ENCODE results near the gene BRD9. TPM values are rescaled to one million over a fixed set of nuclear protein-coding genes. Genes with fewer than 3 reads are reported as not detected.

The BRD9 gene
- total and polyA plus RNA-seq, 2 donors (not counting 3 experiments of a cell fraction or from before 2014, with no cell fraction given), result 17.6 to 67.6 TPM

DNA sequence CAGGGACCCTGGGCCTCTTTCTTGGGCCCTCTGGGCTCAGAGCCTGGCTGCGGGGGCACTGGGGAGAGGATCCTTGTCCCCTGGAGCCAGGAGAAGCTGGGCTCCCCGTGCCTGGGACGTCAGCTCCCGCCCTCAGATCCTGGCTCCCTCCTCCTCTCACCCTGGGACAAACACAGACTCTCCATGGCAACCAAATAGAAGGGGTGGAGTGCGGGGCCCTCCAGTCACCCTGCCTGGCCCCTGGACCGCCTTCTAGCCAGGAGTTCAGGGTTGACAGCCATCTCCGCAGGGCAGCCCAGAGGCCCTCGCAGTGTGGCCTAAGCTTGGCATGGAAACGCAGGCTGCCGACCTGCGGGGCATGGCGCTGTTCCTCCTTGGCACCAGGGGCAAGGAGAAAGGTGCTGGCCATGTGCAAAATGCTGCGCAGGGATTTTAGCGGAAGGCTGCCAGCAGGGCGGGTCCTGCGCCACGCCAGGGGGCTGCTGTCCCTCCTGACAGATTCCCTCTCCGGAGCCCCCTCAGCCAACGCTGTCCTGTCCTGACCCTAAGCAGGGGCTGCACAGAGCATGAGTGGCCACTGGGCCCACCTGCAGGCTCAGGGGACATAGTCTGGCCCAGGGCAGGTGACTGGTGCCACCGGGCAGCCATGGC is 42.8 kb downstream of the BRD9 start:
- Histone ChIP-seq H3K27me3 (ENCODE audit: control insufficient read depth in 2 of 2, insufficient read depth in 2 of 2, low read length in 2 of 2) (no peaks in the 10 kb centered on the region), H3K4me3 (replicated peaks in 1 of 3; ENCODE audit: insufficient read depth in 1 of 3, low read depth in 1 of 3, low read length in 3 of 3) (no peak overlapping the region), H3K27ac (ENCODE audit: insufficient read depth, low read depth, low read length) (no peak overlapping the region), H3K4me2 (ENCODE audit: insufficient read depth, low read length) (no peak overlapping the region), H3K79me2 (ENCODE audit: control insufficient read depth, insufficient read depth, low read length) (no peaks in the 10 kb centered on the region), H3K36me3 (ENCODE audit: control insufficient read depth in 2 of 2, extremely low read depth in 1 of 2, insufficient read depth in 2 of 2, low read length in 2 of 2) (no peaks in the 10 kb centered on the region), H3K9me3 (replicated peaks; ENCODE audit: control insufficient read depth, insufficient read depth, low read length) (no peaks in the 10 kb centered on the region), H3K9ac (replicated peaks; ENCODE audit: extremely low read depth, insufficient read depth, low read length) (no peak overlapping the region), H4K20me1 (replicated peaks; ENCODE audit: control insufficient read depth, extremely low read depth, insufficient read depth, low read length) (no peaks in the 10 kb centered on the region), H3K9me1 (replicated peaks; ENCODE audit: control insufficient read depth, extremely low read depth, insufficient read depth, low read length) (no peaks in the 10 kb centered on the region), H2AFZ (ENCODE audit: low read depth, low read length) (no peak overlapping the region), H3K4me1 (ENCODE audit: control insufficient read depth, extremely low read depth, insufficient read depth, low read length) (no peaks in the 10 kb centered on the region)
- no TSS peak for BruUV-seq (replicated peaks)
- dilution Hi-C loops (cut with MboI; ENCODE audit: extremely low pct_ligation_motif_present, low sequenced_read_pairs) (no loop called here), intact Hi-C loops (cut with micrococcal nuclease) (no loop called here)
- ChIA-PET POLR2A (no interaction called here), CTCF (no interaction called here)
- FAIRE-seq (no peak), DNase-seq (ENCODE audit: low read depth, low spot score) (no peak)
- TF ChIP-seq MYC (IDR thresholded peaks at IDR 0.05; ENCODE audit: low read depth, low read length) (no peak), POLR2AphosphoS5 (IDR thresholded peaks at IDR 0.05; ENCODE audit: insufficient read depth, low read depth, low read length) (no peak), GATA2 (IDR thresholded peaks at IDR 0.05; ENCODE audit: insufficient read depth, insufficient read length, low read depth, low read length) (no peak), FOS (IDR thresholded peaks at IDR 0.05; ENCODE audit: borderline replicate concordance, insufficient read depth, low read length) (no peak), POLR2A (IDR thresholded peaks at IDR 0.05; ENCODE audit: low read depth, low read length) (no peak), JUN (IDR thresholded peaks at IDR 0.05; ENCODE audit: borderline replicate concordance, insufficient read depth, insufficient read length, low read depth) (no peak), EZH2 (IDR thresholded peaks at IDR 0.05; ENCODE audit: borderline replicate concordance, low read depth, low read length, severe bottlenecking) (no peak)
- TF ChIP-seq, protein P1, sequence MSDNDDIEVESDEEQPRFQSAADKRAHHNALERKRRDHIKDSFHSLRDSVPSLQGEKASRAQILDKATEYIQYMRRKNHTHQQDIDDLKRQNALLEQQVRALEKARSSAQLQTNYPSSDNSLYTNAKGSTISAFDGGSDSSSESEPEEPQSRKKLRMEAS (IDR thresholded peaks at IDR 0.05; ENCODE audit: insufficient read depth, insufficient read length), result no peak
- TF ChIP-seq, protein P2, sequence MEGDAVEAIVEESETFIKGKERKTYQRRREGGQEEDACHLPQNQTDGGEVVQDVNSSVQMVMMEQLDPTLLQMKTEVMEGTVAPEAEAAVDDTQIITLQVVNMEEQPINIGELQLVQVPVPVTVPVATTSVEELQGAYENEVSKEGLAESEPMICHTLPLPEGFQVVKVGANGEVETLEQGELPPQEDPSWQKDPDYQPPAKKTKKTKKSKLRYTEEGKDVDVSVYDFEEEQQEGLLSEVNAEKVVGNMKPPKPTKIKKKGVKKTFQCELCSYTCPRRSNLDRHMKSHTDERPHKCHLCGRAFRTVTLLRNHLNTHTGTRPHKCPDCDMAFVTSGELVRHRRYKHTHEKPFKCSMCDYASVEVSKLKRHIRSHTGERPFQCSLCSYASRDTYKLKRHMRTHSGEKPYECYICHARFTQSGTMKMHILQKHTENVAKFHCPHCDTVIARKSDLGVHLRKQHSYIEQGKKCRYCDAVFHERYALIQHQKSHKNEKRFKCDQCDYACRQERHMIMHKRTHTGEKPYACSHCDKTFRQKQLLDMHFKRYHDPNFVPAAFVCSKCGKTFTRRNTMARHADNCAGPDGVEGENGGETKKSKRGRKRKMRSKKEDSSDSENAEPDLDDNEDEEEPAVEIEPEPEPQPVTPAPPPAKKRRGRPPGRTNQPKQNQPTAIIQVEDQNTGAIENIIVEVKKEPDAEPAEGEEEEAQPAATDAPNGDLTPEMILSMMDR (IDR thresholded peaks at IDR 0.05; ENCODE audit: extremely low read depth in 1 of 2, insufficient read depth in 1 of 2, low read depth in 1 of 2, low read length in 2 of 2), result no peak

Data from endothelial cell of umbilical vein (primary cell).